Measurements from ENCODE around the gene SRGAP3.

The SRGAP3 gene

DNA sequence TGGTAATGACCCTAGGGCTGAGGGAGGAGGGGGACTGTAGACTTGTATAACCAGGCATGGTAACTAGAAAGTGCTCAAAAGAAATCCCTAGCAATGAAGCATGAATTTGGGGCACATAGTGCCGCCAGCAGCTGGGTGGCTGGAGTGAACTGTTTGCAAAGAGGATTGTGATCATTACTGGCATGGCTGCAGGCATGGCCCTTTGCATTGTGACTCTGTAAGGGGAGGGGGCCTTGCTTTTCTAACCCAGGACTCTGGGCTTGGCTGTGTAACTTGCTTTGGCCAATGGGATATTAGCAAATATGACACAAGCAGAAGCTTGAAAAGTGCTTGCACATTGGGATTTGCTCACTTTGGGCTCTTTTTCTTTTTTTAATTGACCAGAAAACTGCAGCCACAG lies 173.7 kb downstream of the SRGAP3 start:
- Histone ChIP-seq H3K4me1 (ENCODE audit: control insufficient read depth in 5 of 5, insufficient read depth in 5 of 5, low read length in 5 of 5) (no peaks in the 10 kb centered on the region), H3K27me3 (ENCODE audit: control insufficient read depth in 5 of 5, insufficient read depth in 4 of 5, low read length in 5 of 5) (peaks cover 0 to 3% (median 0%) of the 10 kb centered on the region in 5 donors), H3K4me3 (ENCODE audit: low read depth in 1 of 5, low read length in 5 of 5) (no peak overlapping the region), H3K36me3 (ENCODE audit: control insufficient read depth in 5 of 5, insufficient read depth in 5 of 5, low read length in 5 of 5) (no peaks in the 10 kb centered on the region), H3K9me3 (ENCODE audit: control insufficient read depth in 5 of 5, low read length in 5 of 5) (no peaks in the 10 kb centered on the region), H3K27ac (ENCODE audit: low read depth, low read length) (no peak overlapping the region), H3K9ac (ENCODE audit: low read length in 5 of 5) (no peak overlapping the region)

DNA sequence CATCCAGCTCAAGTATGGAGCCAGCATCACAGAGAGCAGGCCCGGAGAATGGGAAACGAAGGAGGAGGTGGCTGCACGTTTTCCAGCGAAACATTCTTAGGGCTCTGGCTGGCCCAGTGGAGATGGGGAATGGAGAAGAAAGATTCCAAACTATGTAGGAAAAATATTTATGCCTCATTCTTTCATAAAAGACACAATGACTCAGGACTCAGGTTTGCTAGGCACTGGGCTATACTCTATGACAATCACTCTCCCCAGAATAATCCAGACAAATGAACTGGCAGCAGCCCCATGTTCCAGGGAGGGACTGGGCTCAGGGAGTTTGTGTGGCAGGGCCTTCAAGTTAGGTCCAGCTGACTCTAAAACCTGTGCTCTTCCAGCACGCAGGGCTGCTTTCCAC lies 175.4 kb downstream of the SRGAP3 start:
- H3K9ac ChIP-seq (ENCODE audit: low read length in 5 of 5), result no peak overlapping the region
- H3K4me1 ChIP-seq (ENCODE audit: control insufficient read depth in 5 of 5, insufficient read depth in 5 of 5, low read length in 5 of 5), result no peaks in the 10 kb centered on the region
- peaks cover 0 to 3% (median 0%) of the 10 kb centered on the region in 5 donors for H3K27me3 ChIP-seq (ENCODE audit: control insufficient read depth in 5 of 5, insufficient read depth in 4 of 5, low read length in 5 of 5)
- H3K9me3 ChIP-seq (ENCODE audit: control insufficient read depth in 5 of 5, low read length in 5 of 5), result no peaks in the 10 kb centered on the region
- no peaks in the 10 kb centered on the region for H3K36me3 ChIP-seq (ENCODE audit: control insufficient read depth in 5 of 5, insufficient read depth in 5 of 5, low read length in 5 of 5)
- H3K27ac ChIP-seq (ENCODE audit: low read depth, low read length), result no peak overlapping the region
- H3K4me3 ChIP-seq (ENCODE audit: low read depth in 1 of 5, low read length in 5 of 5), result no peak overlapping the region

DNA sequence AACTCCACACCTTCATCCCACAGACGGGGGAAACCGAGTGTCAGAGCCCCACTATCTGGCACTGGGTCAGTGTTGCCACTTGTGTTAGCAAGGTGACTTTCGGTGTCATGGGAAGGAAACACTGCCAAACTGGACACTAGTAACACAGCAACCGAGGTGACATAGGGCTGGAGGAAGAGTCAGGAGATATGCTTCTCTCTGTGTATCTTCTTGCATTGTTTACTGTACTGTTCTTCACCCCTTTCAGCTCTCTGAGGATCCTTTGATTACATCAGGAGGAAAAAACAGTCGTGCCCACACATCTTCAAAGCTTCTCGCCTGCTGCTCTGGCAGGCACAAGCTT lies 176.8 kb downstream of the SRGAP3 start:
- Histone ChIP-seq H3K27ac (ENCODE audit: low read depth, low read length) (no peak overlapping the region), H3K4me3 (ENCODE audit: low read depth in 1 of 5, low read length in 5 of 5) (no peak overlapping the region), H3K4me1 (ENCODE audit: control insufficient read depth in 5 of 5, insufficient read depth in 5 of 5, low read length in 5 of 5) (no peaks in the 10 kb centered on the region), H3K27me3 (ENCODE audit: control insufficient read depth in 5 of 5, insufficient read depth in 4 of 5, low read length in 5 of 5) (peaks cover 0 to 3% (median 0%) of the 10 kb centered on the region in 5 donors), H3K36me3 (ENCODE audit: control insufficient read depth in 5 of 5, insufficient read depth in 5 of 5, low read length in 5 of 5) (no peaks in the 10 kb centered on the region), H3K9ac (ENCODE audit: low read length in 5 of 5) (no peak overlapping the region), H3K9me3 (ENCODE audit: control insufficient read depth in 5 of 5, low read length in 5 of 5) (no peaks in the 10 kb centered on the region)

DNA sequence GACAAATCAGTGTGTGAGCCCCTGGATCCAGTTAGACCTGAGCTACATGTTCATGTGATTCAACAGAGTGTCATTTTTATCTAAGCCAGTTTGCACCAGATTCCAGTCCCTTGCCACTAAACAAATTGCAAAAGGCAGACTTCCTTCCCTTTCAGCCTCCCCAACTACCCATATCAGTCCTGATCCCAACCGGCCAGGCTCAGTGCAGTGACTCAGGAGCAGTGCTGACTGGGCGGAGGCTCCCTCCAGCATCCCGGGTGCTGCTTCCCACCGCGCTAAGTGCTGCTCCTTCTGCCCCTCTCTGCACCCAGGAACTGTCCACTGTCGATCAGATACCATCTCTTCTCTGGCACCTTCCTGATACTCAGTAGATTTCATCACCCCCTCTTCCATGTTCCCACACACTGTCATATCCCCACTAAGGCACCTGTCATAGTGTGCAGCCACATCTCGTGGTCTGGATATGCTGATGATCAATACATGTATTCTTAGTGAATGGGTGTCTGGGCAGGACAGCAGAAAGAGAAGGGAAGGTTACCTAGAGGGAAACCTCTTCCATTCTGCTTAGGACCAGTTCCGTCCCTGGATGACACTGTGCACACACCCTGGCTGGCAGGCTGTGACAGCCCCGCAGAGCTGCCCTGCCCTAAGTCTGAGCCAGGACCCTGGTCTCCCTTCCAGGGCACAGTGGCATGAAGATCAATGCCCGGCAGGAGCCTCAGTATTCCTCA lies 177.3 kb downstream of the SRGAP3 start:
- H3K27me3 ChIP-seq (ENCODE audit: control insufficient read depth in 5 of 5, insufficient read depth in 4 of 5, low read length in 5 of 5), result peaks cover 0 to 3% (median 0%) of the 10 kb centered on the region in 5 donors
- H3K4me1 ChIP-seq (ENCODE audit: control insufficient read depth in 5 of 5, insufficient read depth in 5 of 5, low read length in 5 of 5), result peaks cover 0 to 4% (median 0%) of the 10 kb centered on the region in 5 donors
- H3K9ac ChIP-seq (ENCODE audit: low read length in 5 of 5), result no peak overlapping the region
- H3K27ac ChIP-seq (ENCODE audit: low read depth, low read length), result no peak overlapping the region
- H3K9me3 ChIP-seq (ENCODE audit: control insufficient read depth in 5 of 5, low read length in 5 of 5), result no peaks in the 10 kb centered on the region
- H3K36me3 ChIP-seq (ENCODE audit: control insufficient read depth in 5 of 5, insufficient read depth in 5 of 5, low read length in 5 of 5), result no peaks in the 10 kb centered on the region
- H3K4me3 ChIP-seq (ENCODE audit: low read depth in 1 of 5, low read length in 5 of 5), result no peak overlapping the region

DNA sequence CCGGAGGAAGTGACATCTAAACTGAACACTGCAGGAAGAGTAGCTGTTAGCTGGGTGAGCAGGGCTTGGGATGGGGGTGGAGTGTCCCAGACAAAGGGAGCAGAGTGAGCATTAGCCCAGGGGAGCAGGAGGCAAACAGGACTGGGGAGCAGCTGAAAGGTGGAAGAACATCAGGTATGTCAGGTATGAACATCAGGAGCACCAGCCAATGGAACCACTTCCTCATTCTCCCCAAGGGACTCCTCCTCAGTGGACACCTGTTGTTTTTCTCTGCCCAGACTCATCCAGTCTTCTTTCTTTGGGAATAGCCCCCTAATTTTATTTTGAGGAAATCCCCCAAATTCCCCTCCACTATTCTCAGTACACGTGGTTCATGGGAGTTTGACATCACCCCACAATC lies 178.5 kb downstream of the SRGAP3 start:
- Histone ChIP-seq H3K9ac (ENCODE audit: low read length in 5 of 5) (no peak overlapping the region), H3K36me3 (ENCODE audit: control insufficient read depth in 5 of 5, insufficient read depth in 5 of 5, low read length in 5 of 5) (no peaks in the 10 kb centered on the region), H3K27ac (ENCODE audit: low read depth, low read length) (no peak overlapping the region), H3K27me3 (ENCODE audit: control insufficient read depth in 5 of 5, insufficient read depth in 4 of 5, low read length in 5 of 5) (peaks cover 0 to 3% (median 0%) of the 10 kb centered on the region in 5 donors), H3K9me3 (ENCODE audit: control insufficient read depth in 5 of 5, low read length in 5 of 5) (no peaks in the 10 kb centered on the region), H3K4me1 (ENCODE audit: control insufficient read depth in 5 of 5, insufficient read depth in 5 of 5, low read length in 5 of 5) (peaks cover 0 to 4% (median 0%) of the 10 kb centered on the region in 5 donors), H3K4me3 (ENCODE audit: low read depth in 1 of 5, low read length in 5 of 5) (no peak overlapping the region)

DNA sequence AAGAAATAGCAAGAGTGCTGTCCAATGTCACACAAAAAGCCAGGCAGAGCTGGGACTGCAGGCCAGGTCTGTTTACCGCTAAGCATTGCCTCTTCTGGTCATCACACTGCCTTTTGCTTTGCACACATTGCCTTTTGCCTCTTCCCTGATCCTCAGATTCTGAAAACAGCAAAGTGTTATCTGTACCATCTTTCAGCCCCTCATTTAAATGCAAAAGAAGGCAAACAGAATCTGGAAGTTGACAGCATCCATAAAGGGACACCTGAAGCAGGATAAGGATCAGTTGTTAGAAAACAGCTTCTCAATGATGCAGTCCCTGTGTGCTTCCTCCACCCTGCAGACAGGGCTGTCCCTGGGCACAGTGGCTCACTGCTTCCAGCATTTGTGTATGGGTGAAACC lies 179.5 kb downstream of the SRGAP3 start:
- Histone ChIP-seq H3K9me3 (ENCODE audit: control insufficient read depth in 5 of 5, low read length in 5 of 5) (no peaks in the 10 kb centered on the region), H3K4me1 (ENCODE audit: control insufficient read depth in 5 of 5, insufficient read depth in 5 of 5, low read length in 5 of 5) (peaks cover 0 to 10% (median 4%) of the 10 kb centered on the region in 5 donors), H3K36me3 (ENCODE audit: control insufficient read depth in 5 of 5, insufficient read depth in 5 of 5, low read length in 5 of 5) (no peaks in the 10 kb centered on the region), H3K27ac (ENCODE audit: low read depth, low read length) (no peak overlapping the region), H3K4me3 (ENCODE audit: low read depth in 1 of 5, low read length in 5 of 5) (no peak overlapping the region), H3K9ac (ENCODE audit: low read length in 5 of 5) (no peak overlapping the region), H3K27me3 (ENCODE audit: control insufficient read depth in 5 of 5, insufficient read depth in 4 of 5, low read length in 5 of 5) (peaks cover 0 to 3% (median 0%) of the 10 kb centered on the region in 5 donors)

DNA sequence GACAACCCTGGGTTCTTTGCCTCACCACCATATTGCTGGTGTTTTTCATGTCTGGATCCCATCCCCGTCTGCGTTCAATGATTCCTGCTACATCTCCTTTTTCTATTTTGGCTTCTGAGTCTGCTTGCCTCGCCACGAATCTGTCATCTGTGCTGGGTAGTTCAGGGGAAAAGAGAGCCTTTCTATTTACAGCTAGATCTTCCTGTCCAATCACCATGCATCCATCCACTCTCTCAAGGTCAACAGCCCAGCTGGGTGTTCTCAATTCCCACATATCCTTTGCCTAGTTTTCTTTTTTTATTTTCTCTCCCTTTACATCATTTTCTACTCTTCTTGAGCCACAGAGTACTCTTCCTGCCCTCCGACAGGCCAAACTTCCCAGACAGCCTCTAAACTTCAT lies 181.4 kb downstream of the SRGAP3 start:
- no peak overlapping the region for H3K4me3 ChIP-seq (ENCODE audit: low read depth in 1 of 5, low read length in 5 of 5)
- no peak overlapping the region for H3K9ac ChIP-seq (ENCODE audit: low read length in 5 of 5)
- no peaks in the 10 kb centered on the region for H3K36me3 ChIP-seq (ENCODE audit: control insufficient read depth in 5 of 5, insufficient read depth in 5 of 5, low read length in 5 of 5)
- peaks cover 0 to 17% (median 6%) of the 10 kb centered on the region in 5 donors for H3K4me1 ChIP-seq (ENCODE audit: control insufficient read depth in 5 of 5, insufficient read depth in 5 of 5, low read length in 5 of 5)
- H3K27ac ChIP-seq (ENCODE audit: low read depth, low read length), result no peak overlapping the region
- H3K27me3 ChIP-seq (ENCODE audit: control insufficient read depth in 5 of 5, insufficient read depth in 4 of 5, low read length in 5 of 5), result peaks cover 0 to 3% (median 0%) of the 10 kb centered on the region in 5 donors
- no peaks in the 10 kb centered on the region for H3K9me3 ChIP-seq (ENCODE audit: control insufficient read depth in 5 of 5, low read length in 5 of 5)

DNA sequence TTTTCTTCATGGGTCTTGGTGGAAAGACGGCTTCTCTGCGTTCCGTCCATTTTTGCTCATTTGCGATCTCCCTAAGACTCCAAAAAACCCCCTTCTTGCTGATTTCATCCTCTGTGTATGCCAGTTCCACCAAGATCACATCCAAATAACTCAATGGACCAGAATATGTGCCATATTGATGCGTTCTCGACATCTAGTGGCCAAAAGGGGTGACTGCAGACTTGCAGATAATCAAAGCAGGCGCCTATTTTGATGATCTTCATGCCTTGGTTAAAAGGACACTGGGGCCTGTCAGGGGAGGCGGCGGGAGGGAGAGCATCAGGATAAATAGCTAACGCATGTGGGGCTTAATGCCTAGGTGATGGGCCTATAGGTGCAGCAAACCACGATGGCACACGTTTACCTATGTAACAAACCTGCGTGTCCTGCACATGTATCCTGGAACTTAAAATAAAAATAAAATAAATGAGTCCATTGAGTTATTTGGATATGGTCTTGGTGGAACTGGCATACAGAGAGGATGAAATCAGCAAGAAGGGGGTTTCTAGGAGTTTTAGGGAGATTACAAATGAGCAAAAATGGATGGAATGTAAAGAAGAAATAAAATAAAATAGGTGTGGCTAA lies 182.0 kb downstream of the SRGAP3 start:
- Histone ChIP-seq H3K4me1 (ENCODE audit: control insufficient read depth in 5 of 5, insufficient read depth in 5 of 5, low read length in 5 of 5) (peaks cover 0 to 17% (median 6%) of the 10 kb centered on the region in 5 donors), H3K36me3 (ENCODE audit: control insufficient read depth in 5 of 5, insufficient read depth in 5 of 5, low read length in 5 of 5) (no peaks in the 10 kb centered on the region), H3K4me3 (ENCODE audit: low read depth in 1 of 5, low read length in 5 of 5) (no peak overlapping the region), H3K9me3 (ENCODE audit: control insufficient read depth in 5 of 5, low read length in 5 of 5) (peaks cover 0 to 4% (median 0%) of the 10 kb centered on the region in 5 donors), H3K27ac (ENCODE audit: low read depth, low read length) (no peak overlapping the region), H3K9ac (ENCODE audit: low read length in 5 of 5) (no peak overlapping the region), H3K27me3 (ENCODE audit: control insufficient read depth in 5 of 5, insufficient read depth in 4 of 5, low read length in 5 of 5) (peaks cover 0 to 3% (median 0%) of the 10 kb centered on the region in 5 donors)

DNA sequence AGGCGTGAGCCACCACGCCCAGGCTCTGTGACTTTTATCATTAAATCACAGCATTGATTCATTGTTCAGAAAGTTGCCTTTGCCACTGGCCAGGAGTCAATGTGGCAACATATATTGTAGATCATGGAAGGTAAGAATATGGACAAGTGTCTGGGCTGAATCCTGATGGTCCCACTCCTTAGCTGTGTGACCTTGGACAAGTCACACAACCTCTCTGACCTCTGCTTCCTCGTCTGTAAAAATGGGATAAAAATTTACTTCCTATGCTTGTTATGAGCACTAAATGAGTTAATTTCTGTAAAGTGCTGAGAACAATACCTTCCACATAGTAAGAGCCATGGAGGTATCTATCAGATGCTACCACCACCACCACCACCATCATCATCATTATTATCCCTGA lies 182.7 kb downstream of the SRGAP3 start:
- H3K9me3 ChIP-seq (ENCODE audit: control insufficient read depth in 5 of 5, low read length in 5 of 5), result peaks cover 0 to 4% (median 0%) of the 10 kb centered on the region in 5 donors
- H3K27me3 ChIP-seq (ENCODE audit: control insufficient read depth in 5 of 5, insufficient read depth in 4 of 5, low read length in 5 of 5), result peaks cover 0 to 3% (median 0%) of the 10 kb centered on the region in 5 donors
- H3K4me3 ChIP-seq (ENCODE audit: low read depth in 1 of 5, low read length in 5 of 5), result no peak overlapping the region
- H3K27ac ChIP-seq (ENCODE audit: low read depth, low read length), result no peak overlapping the region
- H3K36me3 ChIP-seq (ENCODE audit: control insufficient read depth in 5 of 5, insufficient read depth in 5 of 5, low read length in 5 of 5), result no peaks in the 10 kb centered on the region
- H3K4me1 ChIP-seq (ENCODE audit: control insufficient read depth in 5 of 5, insufficient read depth in 5 of 5, low read length in 5 of 5), result peaks cover 0 to 17% (median 6%) of the 10 kb centered on the region in 5 donors
- no peak overlapping the region for H3K9ac ChIP-seq (ENCODE audit: low read length in 5 of 5)

DNA sequence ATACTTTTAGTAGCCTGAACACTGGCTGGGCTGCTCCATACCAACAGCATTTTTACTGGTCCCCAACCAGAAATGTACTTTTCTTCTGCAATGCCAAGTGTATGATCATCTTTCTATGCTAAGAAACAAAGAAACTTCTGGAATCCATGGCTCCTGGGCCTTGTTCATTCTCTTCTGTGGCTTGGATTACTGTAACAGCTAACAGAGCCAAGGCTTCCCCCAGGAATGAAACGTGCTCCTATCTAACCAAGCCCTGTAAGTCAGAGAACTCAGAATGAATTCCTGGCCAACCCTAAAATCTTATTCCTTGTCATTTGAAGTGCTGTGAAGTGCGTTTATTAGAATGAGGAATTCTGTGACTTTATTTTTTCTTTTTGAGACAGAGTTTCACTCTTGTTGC lies 183.3 kb downstream of the SRGAP3 start:
- Histone ChIP-seq H3K9me3 (ENCODE audit: control insufficient read depth in 5 of 5, low read length in 5 of 5) (peaks cover 0 to 4% (median 0%) of the 10 kb centered on the region in 5 donors), H3K27ac (ENCODE audit: low read depth, low read length) (no peak overlapping the region), H3K36me3 (ENCODE audit: control insufficient read depth in 5 of 5, insufficient read depth in 5 of 5, low read length in 5 of 5) (no peaks in the 10 kb centered on the region), H3K4me1 (ENCODE audit: control insufficient read depth in 5 of 5, insufficient read depth in 5 of 5, low read length in 5 of 5) (peaks cover 0 to 17% (median 6%) of the 10 kb centered on the region in 5 donors), H3K27me3 (ENCODE audit: control insufficient read depth in 5 of 5, insufficient read depth in 4 of 5, low read length in 5 of 5) (peaks cover 0 to 3% (median 0%) of the 10 kb centered on the region in 5 donors), H3K4me3 (ENCODE audit: low read depth in 1 of 5, low read length in 5 of 5) (no peak overlapping the region), H3K9ac (ENCODE audit: low read length in 5 of 5) (no peak overlapping the region)
